ACC112 (cell line): ENCODE results near the gene PROSER1.
A peak's percentile ranks its signal among the peaks of the same experiment; 100 is the strongest.
"Not testable (repeated sequence)": the region's sequence is repeated elsewhere in the genome, so short reads cannot be mapped to it uniquely, and the experiment has no call there.

Experiments
- H2AFZ ChIP-seq: fragments of 200-600 bp; sonication (generic); one replicate; pipeline ENCODE4 v1.6.0; 2017; ENCODE audit warnings: antibody characterized with exemption, low read length; ENCODE audit not compliant: unreplicated experiment
- H3K27ac ChIP-seq: fragments of 200-600 bp; sonication (generic); 2 replicates; pipeline ENCODE4 v1.5.1; 2014; ENCODE audit warnings: low read depth, mild to moderate bottlenecking, antibody characterized with exemption, low read length, moderate library complexity
- H3K27me3 ChIP-seq: fragments of 200-600 bp; sonication (generic); 2 replicates; pipeline ENCODE4 v1.6.1; 2014; ENCODE audit warnings: mild to moderate bottlenecking, antibody characterized with exemption, low read length, moderate library complexity, mixed read lengths; ENCODE audit not compliant: insufficient read depth
- H3K36me3 ChIP-seq: fragments of 200-600 bp; sonication (generic); 2 replicates; pipeline ENCODE4 v1.6.1; 2016; ENCODE audit warnings: mild to moderate bottlenecking, antibody characterized with exemption, low read length, moderate library complexity, mixed read lengths; ENCODE audit not compliant: insufficient read depth
- H3K4me1 ChIP-seq: fragments of 200-600 bp; sonication (generic); one replicate; pipeline ENCODE4 v1.6.1; 2016; ENCODE audit warnings: low read length, mixed read lengths; ENCODE audit not compliant: insufficient read depth, unreplicated experiment, control insufficient read depth
- H3K4me3 ChIP-seq: fragments of 200-600 bp; sonication (generic); 2 replicates; pipeline ENCODE4 v1.5.1; 2014; ENCODE audit warnings: mild to moderate bottlenecking, low read depth, low read length
- H3K79me2 ChIP-seq: fragments of 200-600 bp; sonication (generic); one replicate; pipeline ENCODE4 v1.6.0; 2016; ENCODE audit warnings: low read length; ENCODE audit not compliant: control insufficient read depth, unreplicated experiment, insufficient read depth

Gene PROSER1

GRCh38 chr13:39037880-39038568, at the start of gene PROSER1, which contains the start of gene NHLRC3:
Gene PROSER1, minus strand, starts transcription at chr13:39038089. Its CDS starts 847 bp downstream, at chr13:39037242.
Gene NHLRC3, plus strand, starts transcription at chr13:39038456. Its CDS starts 184 bp downstream, at chr13:39038640.
- Histone ChIP-seq H3K79me2 (peaks cover 53% of the 10 kb centered on the region), H2AFZ (peak within 1 kb of the TSS; percentile 96), H3K27me3 (no peaks in the 10 kb centered on the region), H3K27ac (peak within 1 kb of the TSS; percentile 62), H3K36me3 (no peaks in the 10 kb centered on the region), H3K4me3 (peak within 1 kb of the TSS; percentile 95), H3K4me1 (peaks cover 15% of the 10 kb centered on the region)

DNA sequence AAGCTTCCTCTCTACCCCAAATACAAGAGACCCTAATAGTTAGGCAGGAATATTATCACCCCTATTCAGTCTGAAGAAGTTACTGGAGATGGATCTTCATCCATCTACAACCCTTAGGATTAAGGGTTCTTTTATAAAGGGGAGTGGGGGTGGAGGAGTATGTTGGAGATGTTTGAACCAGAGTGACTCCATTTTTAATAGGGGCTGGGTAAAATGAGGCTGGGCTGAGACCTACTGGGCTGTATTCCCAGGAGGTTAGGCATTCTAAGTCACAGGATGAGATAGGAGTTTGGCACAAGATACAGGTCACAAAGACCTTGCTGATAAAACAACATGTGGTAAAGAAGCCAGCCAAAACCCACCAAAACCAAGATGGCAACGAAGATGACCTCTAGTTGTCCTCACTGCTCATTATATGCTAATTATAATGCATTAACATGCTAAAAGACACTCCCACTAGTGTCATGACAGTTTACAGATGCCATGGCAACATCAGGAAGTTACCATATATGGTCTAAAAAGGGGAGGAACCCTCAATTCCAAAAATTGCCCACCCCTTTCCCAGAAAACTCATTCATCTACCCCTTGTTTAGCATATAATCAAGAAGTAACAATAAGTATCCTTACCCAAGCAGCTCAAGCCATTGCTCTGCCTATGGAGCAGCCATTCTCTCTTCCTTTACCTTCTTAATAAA, 48.5 kb upstream of the PROSER1 start:
- not testable (repeated sequence) for H2AFZ ChIP-seq

GRCh38 chr13:39073983-39074382, 36.1 kb upstream of the PROSER1 start:
- Histone ChIP-seq H3K36me3 (no peaks in the 10 kb centered on the region), H3K79me2 (no peaks in the 10 kb centered on the region), H3K27me3 (peaks cover 73% of the 10 kb centered on the region), H2AFZ (no peak overlapping the region), H3K4me3 (no peak overlapping the region), H3K27ac (no peak overlapping the region), H3K4me1 (no peaks in the 10 kb centered on the region)

More for the DNA sequence above, 48.5 kb upstream of the PROSER1 start:
- not testable (repeated sequence) for H3K4me3 ChIP-seq, H3K4me1 ChIP-seq, H3K36me3 ChIP-seq, H3K27ac ChIP-seq, H3K79me2 ChIP-seq
- peaks cover 52% of the 10 kb centered on the region for H3K27me3 ChIP-seq

- Histone ChIP-seq H3K27ac (no peak overlapping the region), H3K4me1 (no peaks in the 10 kb centered on the region), H3K79me2 (no peaks in the 10 kb centered on the region), H3K4me3 (no peak overlapping the region), H3K36me3 (no peaks in the 10 kb centered on the region; the same call in 1 of the 2 replicates), H3K27me3 (peaks cover 63% of the 10 kb centered on the region), H2AFZ (no peak overlapping the region)
Measured at GRCh38 chr13:39072842-39073241, 35.0 kb upstream of the PROSER1 start.

DNA sequence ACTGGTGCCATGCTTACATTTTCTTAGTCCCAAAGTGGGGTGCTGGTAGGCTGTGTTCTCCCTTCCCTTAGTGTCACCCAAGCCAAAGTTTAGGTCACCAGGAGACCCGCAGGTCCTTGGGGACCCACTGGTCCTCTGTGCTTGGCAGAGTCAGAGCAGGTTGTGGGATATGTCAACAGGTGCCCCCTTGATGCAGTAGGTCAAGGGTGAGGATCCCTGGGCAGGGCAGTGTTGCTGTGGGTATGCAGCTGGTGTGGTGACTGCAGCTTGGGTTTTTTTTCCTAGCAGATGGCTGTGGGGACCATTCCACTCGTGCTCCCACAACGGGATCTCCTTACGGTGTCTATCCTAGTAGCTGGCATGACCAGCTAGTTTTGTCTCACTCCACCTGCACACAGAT, 24.1 kb upstream of the PROSER1 start:
- H2AFZ ChIP-seq = no peak overlapping the region
- no peaks in the 10 kb centered on the region for H3K79me2 ChIP-seq
- H3K27ac ChIP-seq = no peak overlapping the region
- no peaks in the 10 kb centered on the region for H3K4me1 ChIP-seq
- H3K27me3 ChIP-seq = no peaks in the 10 kb centered on the region
- H3K4me3 ChIP-seq = no peak overlapping the region
- H3K36me3 ChIP-seq = no peaks in the 10 kb centered on the region

DNA sequence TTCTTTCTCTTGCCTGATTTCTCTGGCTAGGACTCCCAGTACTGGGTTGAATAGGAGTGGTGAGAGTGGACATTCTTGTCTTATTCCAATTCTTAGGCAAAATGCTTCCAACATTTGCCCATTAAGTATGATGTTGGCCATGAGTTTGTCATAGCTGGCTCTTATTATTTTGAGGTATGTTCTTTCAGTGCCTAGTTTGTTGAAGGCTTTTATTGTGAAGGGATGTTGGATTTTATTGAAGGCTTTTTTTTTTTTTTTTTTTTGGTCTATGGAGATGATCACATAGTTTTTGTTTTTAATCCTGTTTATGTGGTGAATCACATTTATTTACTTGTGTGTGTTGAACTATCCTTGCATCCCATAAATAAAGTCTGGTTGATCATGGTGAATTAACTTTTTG, 20.2 kb upstream of the PROSER1 start:
- no peaks in the 10 kb centered on the region for H3K36me3 ChIP-seq
- no peak overlapping the region for H3K4me3 ChIP-seq
- no peaks in the 10 kb centered on the region for H3K79me2 ChIP-seq
- H3K27me3 ChIP-seq = no peaks in the 10 kb centered on the region
- no peak overlapping the region for H2AFZ ChIP-seq
- no peak overlapping the region for H3K27ac ChIP-seq
- H3K4me1 ChIP-seq = no peaks in the 10 kb centered on the region

- Histone ChIP-seq H3K4me1 (no peaks in the 10 kb centered on the region), H3K4me3 (no peak overlapping the region), H3K27me3 (no peaks in the 10 kb centered on the region), H2AFZ (no peak overlapping the region), H3K36me3 (no peaks in the 10 kb centered on the region), H3K27ac (no peak overlapping the region), H3K79me2 (no peaks in the 10 kb centered on the region)
Measured at GRCh38 chr13:39056018-39056417, 18.1 kb upstream of the PROSER1 start.

DNA sequence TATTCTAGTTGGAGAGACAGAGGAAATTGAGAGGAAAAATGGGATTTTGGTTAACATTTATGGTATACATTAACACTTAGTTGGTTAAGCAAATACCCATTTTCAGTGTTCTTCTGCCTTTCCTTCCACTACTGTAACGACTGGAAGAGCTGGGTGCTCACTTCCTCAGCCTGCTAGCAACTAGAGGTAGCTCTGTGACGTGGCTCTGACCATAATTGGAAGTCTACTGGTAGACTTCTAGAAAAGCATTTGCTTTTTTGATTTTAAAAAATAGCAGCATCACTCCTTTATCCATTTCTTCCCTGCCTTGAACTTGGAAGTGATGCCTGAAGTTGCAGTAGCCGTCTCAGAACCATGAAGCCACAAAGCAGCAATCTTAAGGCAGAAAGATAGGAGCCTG, 16.2 kb upstream of the PROSER1 start:
- Histone ChIP-seq H3K4me1 (no peaks in the 10 kb centered on the region), H3K27me3 (no peaks in the 10 kb centered on the region), H2AFZ (no peak overlapping the region), H3K36me3 (no peaks in the 10 kb centered on the region), H3K4me3 (no peak overlapping the region), H3K79me2 (no peaks in the 10 kb centered on the region), H3K27ac (no peak overlapping the region)

DNA sequence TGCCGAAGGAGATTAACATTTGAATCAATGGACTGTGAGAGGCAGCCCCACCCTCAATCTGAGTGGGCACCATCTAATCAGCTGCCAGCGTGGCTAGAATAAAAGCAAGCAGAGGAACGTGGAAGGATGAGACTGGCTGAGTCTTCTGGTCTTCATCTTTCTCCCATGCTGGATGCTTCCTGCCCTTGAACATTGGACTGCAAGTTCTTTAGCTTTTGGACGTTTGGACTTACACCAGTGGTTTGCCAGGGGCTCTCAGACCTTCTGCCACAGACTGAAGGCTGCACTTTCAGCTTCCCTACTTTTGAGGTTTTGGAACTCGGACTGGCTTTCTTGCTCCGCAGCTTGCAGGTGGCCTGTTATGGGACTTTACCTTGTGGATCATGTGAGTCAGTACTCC, 15.1 kb upstream of the PROSER1 start:
- H2AFZ ChIP-seq = no peak overlapping the region
- H3K27me3 ChIP-seq = no peaks in the 10 kb centered on the region
- H3K4me1 ChIP-seq = no peaks in the 10 kb centered on the region
- H3K4me3 ChIP-seq = no peak overlapping the region
- H3K79me2 ChIP-seq = no peaks in the 10 kb centered on the region
- no peak overlapping the region for H3K27ac ChIP-seq
- no peaks in the 10 kb centered on the region for H3K36me3 ChIP-seq

DNA sequence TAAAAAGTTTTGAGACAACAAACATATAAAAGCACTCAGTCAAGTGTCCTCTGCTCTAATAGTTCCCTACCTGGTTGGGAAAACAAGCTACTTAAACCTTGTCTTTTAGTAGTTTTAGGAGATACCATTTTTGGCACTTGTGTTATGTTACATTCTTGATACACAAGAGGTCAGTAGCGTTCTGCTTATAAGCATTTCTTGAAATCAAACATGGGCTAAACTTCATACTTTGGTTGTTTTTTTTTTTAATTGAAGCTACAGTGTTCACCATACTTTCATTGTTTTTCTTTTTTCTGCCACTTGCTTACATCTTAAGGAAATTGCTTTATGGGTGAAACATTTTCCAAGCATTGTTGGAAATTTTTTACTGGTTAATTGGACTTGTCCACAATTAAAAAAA, 13.3 kb upstream of the PROSER1 start:
- Histone ChIP-seq H3K4me1 (no peaks in the 10 kb centered on the region), H3K4me3 (no peak overlapping the region), H2AFZ (no peak overlapping the region), H3K27me3 (no peaks in the 10 kb centered on the region), H3K79me2 (no peaks in the 10 kb centered on the region), H3K36me3 (no peaks in the 10 kb centered on the region), H3K27ac (no peak overlapping the region)

DNA sequence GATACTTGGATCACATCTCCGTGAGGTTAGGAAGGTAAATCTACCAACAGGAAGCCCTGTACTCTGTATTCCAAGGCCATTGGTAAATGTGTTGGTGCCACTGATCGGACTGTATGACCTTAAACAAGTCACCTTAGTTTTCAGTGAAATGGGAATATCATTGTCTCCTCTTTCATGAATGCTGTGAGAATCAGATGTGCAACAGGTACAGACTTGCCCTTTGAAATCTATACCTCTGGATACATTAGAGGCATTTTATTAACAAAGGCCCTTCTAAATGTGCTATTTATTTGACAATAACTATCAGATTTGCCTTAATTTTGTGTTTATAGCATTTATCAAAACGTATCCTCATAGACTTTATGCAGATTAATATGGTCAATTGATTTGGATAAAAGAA, 11.4 kb upstream of the PROSER1 start:
- Histone ChIP-seq H2AFZ (no peak overlapping the region), H3K36me3 (no peaks in the 10 kb centered on the region)

More for the DNA sequence above, 11.4 kb upstream of the PROSER1 start:
- no peaks in the 10 kb centered on the region for H3K79me2 ChIP-seq
- H3K4me1 ChIP-seq = no peaks in the 10 kb centered on the region
- H3K27me3 ChIP-seq = no peaks in the 10 kb centered on the region
- H3K27ac ChIP-seq = no peak overlapping the region
- no peak overlapping the region for H3K4me3 ChIP-seq
